AG10803 (cell line): Measurements from ENCODE around the gene MVK.

Experiments used
- DNase-seq: peaks from one replicate; pipeline ENCODE4 v3.0.0; 2010; ENCODE audit warnings: low read depth
- H3K4me3 ChIP-seq: 2 replicates; pipeline ENCODE4 v1.5.1; 2011; ENCODE audit warnings: mild to moderate bottlenecking, low read length, control low read depth
- CTCF ChIP-seq: conservative IDR thresholded peaks from 2 replicates; pipeline ENCODE4 v1.5.1; 2011; ENCODE audit warnings: mild to moderate bottlenecking, low read length, control low read depth, inconsistent platforms

The MVK gene

DNA sequence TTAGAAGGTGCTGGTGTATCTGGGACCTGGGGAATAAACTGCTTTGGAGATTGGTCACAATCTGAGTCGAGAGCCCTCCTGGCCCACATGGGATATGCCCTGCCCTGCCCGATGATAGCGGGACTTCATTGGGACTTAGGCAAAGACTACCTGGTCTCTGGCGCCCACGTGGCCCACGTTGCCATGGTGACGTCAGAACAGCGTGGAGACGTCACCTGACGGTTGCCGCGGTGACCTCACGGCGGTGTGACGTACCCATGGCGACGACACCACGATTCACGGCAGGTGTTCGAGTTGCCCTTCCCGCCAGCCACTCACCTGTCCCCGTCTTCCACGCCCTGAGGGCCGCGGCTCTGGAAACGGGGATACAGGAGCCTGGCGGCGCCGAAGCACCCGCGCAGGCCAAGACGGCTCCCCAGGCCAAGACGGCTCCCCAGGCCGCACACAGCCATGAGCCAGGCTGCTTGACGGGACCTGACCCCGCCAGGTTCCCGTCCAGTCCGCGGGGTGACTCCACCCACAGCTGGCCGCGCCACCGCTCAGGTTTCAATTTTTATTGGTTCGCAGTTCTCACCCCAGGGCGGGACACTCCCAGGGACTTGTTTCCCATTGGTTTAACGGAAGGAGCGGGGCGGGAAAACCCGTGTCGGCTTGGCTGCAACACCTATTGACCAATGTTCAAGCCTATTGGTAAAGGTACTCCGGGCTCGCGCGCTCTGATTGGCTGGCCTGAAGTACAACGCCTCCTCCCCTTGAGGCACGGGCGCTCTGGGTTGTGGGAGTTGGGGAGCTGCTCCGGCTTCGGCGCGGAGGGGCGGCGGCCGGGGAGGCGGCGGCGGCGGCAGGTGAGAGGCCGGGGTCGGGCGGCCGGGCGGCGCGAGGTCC is at the start of gene MVK, which contains the start of gene MMAB:
Gene MVK, plus strand, starts transcription at position 766 of the 885 bp plus-strand sequence. CDS start 1,029 bp downstream, outside the sequence.
Gene MMAB, minus strand, starts transcription at position 476 of the 885 bp plus-strand sequence. Its CDS starts 24 bp downstream, at position 452.
- TF ChIP-seq CTCF = no peak
- H3K4me3 ChIP-seq = peak within 1 kb of the TSS; percentile 92
- peak; percentile 98 for DNase-seq

GRCh38 chr12:109524466-109525278 is 48.9 kb upstream of the MVK start:
- no peak for DNase-seq
- no peak for TF ChIP-seq CTCF
- no peak overlapping the region for H3K4me3 ChIP-seq

DNA sequence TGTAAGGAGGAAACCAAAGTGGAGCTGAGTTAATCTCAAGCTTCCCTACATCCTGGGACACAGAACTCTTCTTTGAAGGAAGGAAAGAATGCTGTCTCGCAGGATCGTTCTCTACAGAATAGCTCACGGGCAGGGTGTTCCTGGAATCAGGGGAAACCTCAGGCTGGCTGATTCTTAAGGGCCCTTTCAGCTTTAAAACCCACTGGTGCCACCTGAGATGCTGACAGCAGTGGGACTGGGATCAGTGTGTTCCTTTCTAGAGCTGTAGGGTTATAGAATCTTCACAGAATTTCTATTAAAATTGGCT is 48.4 kb upstream of the MVK start:
- DNase-seq = no peak
- TF ChIP-seq CTCF = no peak
- no peak overlapping the region for H3K4me3 ChIP-seq

- no peak for TF ChIP-seq CTCF
- H3K4me3 ChIP-seq = no peak overlapping the region
- DNase-seq = no peak
Observed at GRCh38 chr12:109527489-109528123, 46.0 kb upstream of the MVK start.

DNA sequence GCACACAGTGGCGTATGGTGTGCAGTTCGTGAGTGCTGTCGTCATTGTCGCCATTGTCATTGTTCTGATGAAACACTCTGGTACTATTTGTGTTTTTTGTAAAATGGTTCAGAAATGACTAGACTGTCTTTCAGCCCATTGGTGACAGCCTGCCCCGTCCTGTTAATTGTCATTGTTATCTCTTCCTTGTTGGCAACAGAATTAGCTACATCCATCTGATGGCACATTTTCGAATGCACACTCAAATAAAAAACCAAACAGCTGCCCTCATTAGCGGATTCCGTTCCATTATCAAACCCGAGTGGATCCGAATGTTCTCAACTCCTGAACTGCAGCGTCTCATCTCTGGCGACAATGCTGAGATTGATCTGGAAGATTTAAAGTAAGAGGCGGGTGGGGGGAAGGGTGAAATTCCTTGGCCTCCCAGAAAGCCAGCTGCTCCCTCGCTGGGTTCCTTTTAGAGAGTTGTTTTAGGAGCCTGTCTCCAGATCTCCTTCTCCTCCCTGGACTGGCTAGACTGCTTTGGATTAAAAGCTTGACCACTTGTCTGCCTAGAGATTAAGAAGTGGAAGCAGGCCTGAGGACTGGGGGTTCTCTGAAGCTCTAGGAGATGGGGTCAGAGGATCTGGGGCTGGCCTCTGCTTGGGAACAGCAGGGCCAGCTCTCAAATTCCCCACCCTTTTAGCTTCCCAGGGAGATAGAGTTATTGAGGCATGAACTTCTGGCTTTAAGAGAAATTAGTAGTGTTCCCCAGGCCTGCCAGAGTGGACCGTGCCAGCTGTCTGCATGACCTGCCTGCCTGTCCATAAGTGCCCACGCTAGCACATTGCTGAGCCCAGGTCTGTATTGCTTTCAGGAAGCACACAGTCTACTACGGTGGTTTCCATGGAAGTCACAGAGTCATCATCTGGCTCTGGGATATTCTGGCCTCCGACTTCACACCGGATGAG is 43.6 kb upstream of the MVK start:
- DNase-seq = no peak
- H3K4me3 ChIP-seq = no peak overlapping the region
- TF ChIP-seq CTCF = no peak

DNA sequence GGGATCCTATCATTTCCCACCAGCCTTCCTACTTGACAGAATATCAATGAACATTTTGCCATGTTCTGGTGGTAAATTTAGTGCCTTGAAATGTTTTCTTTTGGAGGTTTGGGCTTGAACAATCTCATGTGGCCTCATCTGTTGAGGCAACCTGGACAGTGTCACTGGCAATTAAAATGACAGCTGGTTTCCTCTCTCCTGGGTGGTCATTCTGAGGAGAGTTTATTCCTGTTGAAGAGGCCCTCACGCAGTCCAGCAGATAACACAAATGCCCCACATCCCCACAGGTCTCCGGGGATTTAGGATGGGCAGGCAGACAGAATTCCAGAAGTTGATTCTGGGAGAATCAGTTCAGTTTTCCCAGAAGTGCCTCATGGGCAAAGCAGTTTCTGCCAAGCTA is 42.2 kb upstream of the MVK start:
- H3K4me3 ChIP-seq = no peak overlapping the region
- DNase-seq = no peak
- no peak for TF ChIP-seq CTCF
